NCI-H1092 (cell line): ENCODE measurements around the gene RGPD4.
"Not testable (repeated sequence)": the region's sequence is repeated elsewhere in the genome, so short reads cannot be mapped to it uniquely, and the experiment has no call there.

Experiments
- DNase-seq: peaks from one replicate; lab custom pipeline; 2025; lab: John Stamatoyannopoulos, UW

Gene RGPD4

GRCh38 chr2:107826749-107827148 is at the start of gene RGPD4:
Gene RGPD4 (plus strand): TSS chr2:107826892. CDS start chr2:107827014, 122 bp downstream.
- not testable (repeated sequence) for DNase-seq

DNA sequence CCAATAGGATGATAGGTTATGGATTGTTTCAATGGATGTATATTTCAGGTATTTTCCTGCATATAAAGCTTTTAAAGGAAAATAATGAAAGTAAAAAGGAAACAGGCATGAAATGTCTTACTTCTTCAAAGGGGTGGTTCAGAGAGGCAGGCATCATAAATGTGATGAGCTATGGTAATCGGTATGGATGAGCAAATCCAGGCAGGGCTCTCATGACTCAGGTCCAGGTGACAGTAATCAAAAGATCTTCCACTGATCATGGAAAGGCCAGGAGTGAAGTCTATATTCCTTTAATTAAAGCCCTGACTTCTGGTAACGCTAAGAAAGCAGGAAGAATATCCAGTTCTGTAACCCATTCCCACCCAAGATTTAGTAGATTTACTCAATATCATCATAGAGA is 48.7 kb upstream of the RGPD4 start:
- no peak for DNase-seq

- DNase-seq = no peak
Observed at GRCh38 chr2:107785756-107786155, 40.9 kb upstream of the RGPD4 start.

GRCh38 chr2:107790837-107791236 is 35.9 kb upstream of the RGPD4 start:
- DNase-seq = no peak

GRCh38 chr2:107801498-107801897 is 25.2 kb upstream of the RGPD4 start:
- DNase-seq = no peak

- DNase-seq = no peak
Observed at GRCh38 chr2:107804608-107805498, 21.8 kb upstream of the RGPD4 start.

DNA sequence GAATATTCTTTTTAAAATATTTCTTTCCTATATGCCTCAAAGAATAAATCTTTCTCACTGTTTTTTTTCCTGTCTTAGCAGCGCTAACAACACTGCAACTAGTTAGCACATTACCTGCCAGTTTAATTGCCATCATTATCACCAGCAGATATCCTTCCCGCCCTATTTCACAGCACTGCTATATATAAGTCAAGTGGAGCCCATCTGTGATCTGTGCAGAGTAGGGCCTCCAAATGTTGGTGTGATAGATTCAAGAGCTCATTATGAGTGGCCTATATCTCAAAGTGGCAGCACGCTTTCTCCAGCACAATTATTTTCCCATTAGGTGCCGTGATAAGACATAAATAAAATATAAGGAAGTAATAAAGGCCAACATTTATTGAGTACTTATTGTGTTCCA is 19.8 kb upstream of the RGPD4 start:
- no peak for DNase-seq

DNA sequence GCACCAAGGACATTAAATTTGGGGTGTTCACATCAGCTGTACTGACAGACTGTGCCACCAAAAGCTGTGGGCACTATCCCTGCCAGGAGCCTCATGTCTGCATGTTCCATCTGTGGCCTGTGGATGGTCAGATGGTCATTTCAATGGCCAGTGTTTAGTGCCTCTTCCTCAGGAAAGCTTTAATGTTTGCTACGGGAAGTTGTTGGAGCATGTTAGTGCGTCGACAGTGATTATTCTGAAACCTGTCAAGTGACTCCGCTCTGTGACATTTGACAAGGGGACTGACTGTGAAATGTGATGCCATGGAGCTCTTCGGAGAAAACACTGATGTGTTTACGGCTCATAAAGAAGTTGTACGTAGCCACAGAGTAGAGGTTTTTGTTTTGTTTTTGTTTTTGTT is 18.7 kb upstream of the RGPD4 start:
- DNase-seq = no peak

DNA sequence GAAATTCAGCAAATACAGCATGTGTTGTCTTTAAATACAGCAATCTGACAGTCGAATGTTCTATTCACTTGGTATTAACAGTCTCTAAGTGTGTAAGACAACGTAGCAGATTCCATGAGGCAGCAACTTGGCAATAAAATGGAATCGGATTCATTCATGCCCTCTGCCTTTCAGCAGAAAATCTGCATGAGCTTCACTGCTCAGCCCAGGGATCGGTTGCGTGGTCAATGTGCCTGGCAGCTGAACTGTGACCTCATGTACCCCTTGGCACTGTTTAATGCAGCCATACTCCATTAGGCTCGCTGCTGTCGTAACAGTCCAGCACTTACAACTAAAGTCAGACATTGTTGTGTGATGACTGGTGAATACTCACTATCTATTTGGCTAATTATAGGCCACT is 17.7 kb upstream of the RGPD4 start:
- no peak for DNase-seq

DNA sequence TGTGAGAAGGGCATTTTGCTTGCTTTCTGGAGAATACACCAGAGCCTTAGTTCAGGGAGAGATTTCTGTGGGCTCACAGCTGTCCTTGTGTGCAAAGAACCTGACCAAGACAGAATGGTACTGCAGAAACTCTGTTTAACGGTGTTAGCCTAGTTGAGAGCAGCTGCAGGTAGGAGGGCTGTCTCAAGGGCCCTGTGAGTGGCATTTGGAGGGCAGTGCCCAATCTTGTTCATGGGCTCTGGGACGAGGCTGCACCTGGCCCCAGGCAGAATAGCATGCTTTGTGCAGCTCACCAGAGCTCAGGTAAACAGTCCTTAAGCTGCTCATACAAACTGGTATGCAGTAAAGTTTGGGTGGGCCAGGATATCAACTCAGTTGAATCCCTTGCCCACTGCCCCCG is 16.9 kb upstream of the RGPD4 start:
- DNase-seq = no peak

GRCh38 chr2:107810734-107811133 is 16.0 kb upstream of the RGPD4 start:
- no peak for DNase-seq

DNA sequence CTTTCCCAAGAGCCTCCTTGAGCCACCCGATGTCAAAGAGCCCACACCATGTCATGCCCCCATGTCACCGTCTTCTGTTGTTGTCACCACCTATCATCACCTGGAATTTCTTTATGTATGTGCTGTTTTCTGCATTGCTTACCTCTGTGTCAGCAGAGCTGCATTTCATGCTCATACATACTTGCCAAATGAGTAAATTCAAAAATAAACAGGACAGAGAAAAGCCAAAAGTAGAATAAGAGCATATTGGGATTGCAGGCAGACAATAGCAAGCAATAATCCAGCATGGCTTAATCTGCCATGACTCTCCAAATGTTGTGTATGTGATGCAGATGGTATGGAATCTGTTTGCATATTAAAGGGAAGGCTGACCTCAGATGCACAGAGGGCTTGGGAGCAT is 15.3 kb upstream of the RGPD4 start:
- no peak for DNase-seq

- no peak for DNase-seq
Observed at GRCh38 chr2:107812006-107812405, 14.7 kb upstream of the RGPD4 start.

DNA sequence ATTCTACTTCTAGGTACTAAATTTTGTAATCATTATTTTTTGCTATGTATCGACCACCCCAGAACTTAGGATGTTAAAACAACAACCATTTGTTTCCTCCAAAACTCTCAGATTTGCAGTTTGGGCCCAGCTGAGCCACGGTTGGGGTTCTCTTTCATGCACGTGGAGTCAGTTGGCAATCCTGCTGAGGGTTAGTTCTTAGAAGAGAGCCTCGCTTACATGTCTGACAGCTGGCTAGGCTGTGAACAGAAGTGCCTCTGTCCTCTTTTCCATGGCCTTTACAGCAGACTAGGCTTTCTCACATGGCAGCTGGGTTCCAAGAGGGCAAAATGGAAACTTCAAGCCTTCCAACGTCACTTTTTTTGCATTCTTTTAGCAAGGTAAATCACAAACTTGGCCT is 9.3 kb upstream of the RGPD4 start:
- DNase-seq = no peak

DNA sequence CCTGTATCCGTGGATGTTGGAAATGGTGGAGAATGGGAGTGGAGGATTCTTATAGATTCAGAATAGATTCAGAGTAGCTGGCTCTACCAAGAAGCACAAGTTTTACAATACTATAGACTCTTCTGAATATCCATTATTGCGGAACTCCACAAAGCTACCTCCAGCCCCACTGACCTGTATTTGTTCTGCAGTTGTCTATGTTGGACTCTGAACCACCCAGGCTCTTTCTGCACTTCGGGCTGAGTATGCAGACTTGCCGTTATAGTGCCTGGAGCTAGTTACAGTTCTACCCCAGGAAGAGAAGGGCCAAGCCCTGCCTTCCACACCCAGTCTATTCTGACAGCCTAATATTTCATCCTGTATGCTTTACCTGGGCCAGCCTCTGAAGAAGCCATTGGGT is 4.4 kb upstream of the RGPD4 start:
- DNase-seq = no peak

DNA sequence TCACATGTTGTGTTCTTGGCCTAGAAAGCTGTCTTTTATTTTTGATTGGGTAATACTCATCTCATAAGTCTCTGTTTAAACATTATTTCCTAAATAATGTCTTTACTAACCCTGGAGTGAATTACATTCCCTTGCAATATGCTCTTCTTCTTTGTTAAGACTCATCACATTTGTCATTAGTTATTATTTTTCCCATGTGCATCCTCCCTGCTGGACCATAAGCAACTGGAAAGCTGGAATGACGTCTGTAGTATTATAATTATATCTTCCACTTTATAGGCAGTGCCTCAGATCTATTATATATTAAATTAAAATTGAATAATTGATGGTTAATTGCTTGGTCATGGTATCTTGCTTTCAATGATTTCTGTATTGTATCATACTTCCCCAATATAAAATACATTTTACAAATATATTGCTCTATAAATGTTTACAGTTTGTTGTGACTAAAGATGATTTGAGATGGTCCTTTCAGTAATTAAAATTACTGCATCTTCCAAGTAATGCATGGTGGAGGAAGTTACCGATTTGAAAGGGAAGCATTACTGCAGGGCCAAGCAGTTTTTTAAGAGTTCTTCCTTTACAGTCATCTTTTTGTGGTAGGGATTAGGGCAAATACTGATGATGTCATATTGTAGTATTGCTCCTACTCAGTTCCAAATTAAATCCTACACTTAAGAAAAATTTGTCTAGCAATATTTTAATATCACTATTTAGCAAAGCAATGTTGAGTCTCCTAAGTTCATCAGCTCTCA is 2.1 kb upstream of the RGPD4 start:
- DNase-seq = no peak

- DNase-seq = no peak
Observed at GRCh38 chr2:107825206-107825563, 1.5 kb upstream of the RGPD4 start.

- not testable (repeated sequence) for DNase-seq
Observed at GRCh38 chr2:107829514-107829913, 2.8 kb downstream of the RGPD4 start.

DNA sequence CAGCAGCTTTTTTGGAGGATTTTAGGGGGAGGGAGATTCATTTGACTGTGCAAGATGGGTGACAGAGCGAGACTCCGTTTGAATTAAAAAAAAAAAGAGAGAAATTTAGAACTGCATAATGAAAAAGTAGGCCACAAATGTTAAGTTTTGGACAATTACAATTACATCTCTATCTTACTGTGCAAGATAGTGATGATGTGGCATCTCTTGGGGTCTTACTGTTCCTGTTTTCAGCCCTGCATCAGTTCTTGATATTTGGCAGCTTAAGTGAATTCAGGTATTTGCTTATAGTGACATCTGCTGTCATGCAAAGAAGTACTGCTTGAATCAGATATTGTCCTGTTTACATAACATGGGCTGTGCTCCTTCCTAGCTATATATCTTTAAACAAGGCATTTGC is 6.5 kb downstream of the RGPD4 start:
- not testable (repeated sequence) for DNase-seq

GRCh38 chr2:107833618-107834017 is 6.9 kb downstream of the RGPD4 start:
- DNase-seq = not testable (repeated sequence)

DNA sequence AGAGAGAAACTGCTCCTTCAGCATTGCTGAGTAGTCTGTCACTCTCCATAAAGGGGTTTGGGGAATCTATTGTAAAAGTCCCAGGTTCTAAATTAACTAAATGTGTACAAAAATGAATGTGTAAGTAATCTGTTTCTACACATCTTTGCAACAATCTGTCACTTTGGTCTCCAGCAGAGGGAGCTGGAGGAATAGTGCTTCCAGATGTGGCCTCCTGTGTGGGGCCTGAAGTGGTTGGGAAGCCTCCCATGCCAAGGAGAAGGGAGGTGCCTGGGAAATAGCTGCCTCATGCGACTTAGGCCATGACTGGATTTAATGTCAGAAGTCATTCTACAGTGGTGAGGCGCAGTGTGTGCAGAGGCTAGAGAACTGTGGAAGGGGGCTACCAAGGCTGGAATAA is 89.4 kb downstream of the RGPD4 start:
- not testable (repeated sequence) for DNase-seq

DNA sequence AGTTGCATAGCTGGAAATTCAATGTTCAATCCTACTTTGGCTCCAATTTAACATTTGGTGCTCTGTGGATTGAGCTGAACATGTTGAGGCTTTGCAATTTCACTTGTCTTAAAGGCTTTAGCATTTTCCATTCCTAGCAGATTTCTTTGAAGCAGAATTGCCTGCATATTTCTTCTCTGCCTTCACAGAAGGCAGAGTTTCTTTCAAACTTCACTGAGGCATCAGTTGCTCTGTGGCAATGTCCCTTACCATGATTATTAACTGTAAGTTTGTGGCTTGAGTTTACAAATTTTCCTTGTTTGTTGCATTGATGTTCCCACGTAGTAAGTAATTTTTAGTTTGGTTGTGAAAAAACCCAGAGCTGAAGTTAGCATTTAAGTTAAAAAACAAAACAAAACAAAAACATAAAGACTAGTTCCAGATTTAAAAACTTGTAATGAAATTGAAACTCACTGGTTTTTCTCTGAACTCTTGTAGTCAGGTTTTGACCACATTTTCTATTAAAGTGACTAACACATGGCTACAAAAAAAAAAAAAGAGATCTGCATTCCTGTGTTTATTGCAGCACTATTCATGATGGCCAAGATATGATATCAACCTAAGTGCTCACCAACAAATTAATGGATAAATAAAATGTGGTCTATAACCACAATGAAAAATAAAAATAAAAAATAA is 90.1 kb downstream of the RGPD4 start:
- not testable (repeated sequence) for DNase-seq

DNA sequence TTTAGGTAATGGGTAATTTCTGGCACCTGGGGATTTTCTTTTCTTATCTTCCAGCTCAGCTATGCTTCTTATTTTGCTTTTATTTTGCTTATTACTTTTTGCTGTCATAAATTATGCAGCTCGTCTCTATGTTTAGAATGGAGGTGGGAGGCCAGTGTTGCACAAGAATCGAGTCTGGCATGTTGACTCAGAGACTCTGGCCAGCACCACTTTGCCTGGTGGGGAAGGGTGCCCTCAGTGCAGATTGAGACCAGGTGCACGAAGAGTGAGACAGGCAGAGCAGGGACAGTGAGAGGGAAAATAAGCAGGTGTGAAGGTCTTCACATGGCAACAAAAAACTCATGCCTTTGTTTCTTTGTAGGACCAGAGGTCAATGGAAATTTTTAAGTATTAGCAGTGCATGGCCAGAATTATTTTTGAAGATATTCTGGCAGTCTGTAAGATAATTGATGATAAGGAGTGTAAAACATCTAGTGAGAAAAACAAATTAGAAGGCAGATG is 100.4 kb downstream of the RGPD4 start:
- DNase-seq = no peak
